ENCODE data around the gene ZNF385C.

ZNF385C gene

GRCh38 chr17:42111871-42112551 is 13.7 kb upstream of the ZNF385C start:
- Histone ChIP-seq H3K4me1 (ENCODE audit: control insufficient read depth, insufficient read depth, low read length) (peaks cover 20% of the 10 kb centered on the region), H3K36me3 (ENCODE audit: control insufficient read depth, insufficient read depth, low read length) (no peaks in the 10 kb centered on the region), H3K9ac (ENCODE audit: low read length) (peak overlapping the region; percentile 85), H3K27me3 (ENCODE audit: control insufficient read depth, insufficient read depth, low read length) (no peaks in the 10 kb centered on the region), H3K9me3 (ENCODE audit: control insufficient read depth, low read length) (no peaks in the 10 kb centered on the region), H3K4me3 (ENCODE audit: low read length) (peak overlapping the region; percentile 61)

GRCh38 chr17:42111265-42111636 is 13.0 kb upstream of the ZNF385C start:
- peak overlapping the region; percentile 85 for H3K9ac ChIP-seq (ENCODE audit: low read length)
- peaks cover 20% of the 10 kb centered on the region for H3K4me1 ChIP-seq (ENCODE audit: control insufficient read depth, insufficient read depth, low read length)
- H3K36me3 ChIP-seq (ENCODE audit: control insufficient read depth, insufficient read depth, low read length) = no peaks in the 10 kb centered on the region
- peak overlapping the region; percentile 61 for H3K4me3 ChIP-seq (ENCODE audit: low read length)
- no peaks in the 10 kb centered on the region for H3K27me3 ChIP-seq (ENCODE audit: control insufficient read depth, insufficient read depth, low read length)
- no peaks in the 10 kb centered on the region for H3K9me3 ChIP-seq (ENCODE audit: control insufficient read depth, low read length)

GRCh38 chr17:42110301-42111264 is 12.3 kb upstream of the ZNF385C start:
- Histone ChIP-seq H3K9ac (ENCODE audit: low read length) (no peak overlapping the region), H3K4me3 (ENCODE audit: low read length) (no peak overlapping the region), H3K27me3 (ENCODE audit: control insufficient read depth, insufficient read depth, low read length) (no peaks in the 10 kb centered on the region), H3K36me3 (ENCODE audit: control insufficient read depth, insufficient read depth, low read length) (no peaks in the 10 kb centered on the region), H3K9me3 (ENCODE audit: control insufficient read depth, low read length) (no peaks in the 10 kb centered on the region), H3K4me1 (ENCODE audit: control insufficient read depth, insufficient read depth, low read length) (peaks cover 20% of the 10 kb centered on the region)

DNA sequence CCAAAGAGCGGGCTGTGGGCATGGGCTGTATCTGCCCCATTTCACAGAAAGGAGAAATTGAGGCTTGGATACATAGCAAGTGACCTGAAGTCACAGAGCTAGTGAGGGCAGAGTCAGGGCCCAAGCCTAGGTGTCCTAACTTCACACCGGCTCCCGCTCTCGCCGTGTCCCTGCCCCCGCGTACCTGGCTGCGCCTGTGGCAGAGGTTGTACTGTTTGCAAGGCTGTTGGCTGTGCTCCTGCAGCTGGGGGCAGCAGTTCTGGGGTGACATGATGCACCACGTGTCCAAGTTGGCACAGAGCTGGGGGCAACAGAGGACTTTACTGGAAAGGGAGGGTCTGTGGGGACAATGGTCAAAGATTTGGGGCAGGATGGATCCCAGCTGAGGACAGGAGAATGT is 10.8 kb upstream of the ZNF385C start:
- peaks cover 20% of the 10 kb centered on the region for H3K4me1 ChIP-seq (ENCODE audit: control insufficient read depth, insufficient read depth, low read length)
- H3K36me3 ChIP-seq (ENCODE audit: control insufficient read depth, insufficient read depth, low read length) = no peaks in the 10 kb centered on the region
- no peak overlapping the region for H3K4me3 ChIP-seq (ENCODE audit: low read length)
- H3K27me3 ChIP-seq (ENCODE audit: control insufficient read depth, insufficient read depth, low read length) = no peaks in the 10 kb centered on the region
- H3K9ac ChIP-seq (ENCODE audit: low read length) = no peak overlapping the region
- no peaks in the 10 kb centered on the region for H3K9me3 ChIP-seq (ENCODE audit: control insufficient read depth, low read length)

DNA sequence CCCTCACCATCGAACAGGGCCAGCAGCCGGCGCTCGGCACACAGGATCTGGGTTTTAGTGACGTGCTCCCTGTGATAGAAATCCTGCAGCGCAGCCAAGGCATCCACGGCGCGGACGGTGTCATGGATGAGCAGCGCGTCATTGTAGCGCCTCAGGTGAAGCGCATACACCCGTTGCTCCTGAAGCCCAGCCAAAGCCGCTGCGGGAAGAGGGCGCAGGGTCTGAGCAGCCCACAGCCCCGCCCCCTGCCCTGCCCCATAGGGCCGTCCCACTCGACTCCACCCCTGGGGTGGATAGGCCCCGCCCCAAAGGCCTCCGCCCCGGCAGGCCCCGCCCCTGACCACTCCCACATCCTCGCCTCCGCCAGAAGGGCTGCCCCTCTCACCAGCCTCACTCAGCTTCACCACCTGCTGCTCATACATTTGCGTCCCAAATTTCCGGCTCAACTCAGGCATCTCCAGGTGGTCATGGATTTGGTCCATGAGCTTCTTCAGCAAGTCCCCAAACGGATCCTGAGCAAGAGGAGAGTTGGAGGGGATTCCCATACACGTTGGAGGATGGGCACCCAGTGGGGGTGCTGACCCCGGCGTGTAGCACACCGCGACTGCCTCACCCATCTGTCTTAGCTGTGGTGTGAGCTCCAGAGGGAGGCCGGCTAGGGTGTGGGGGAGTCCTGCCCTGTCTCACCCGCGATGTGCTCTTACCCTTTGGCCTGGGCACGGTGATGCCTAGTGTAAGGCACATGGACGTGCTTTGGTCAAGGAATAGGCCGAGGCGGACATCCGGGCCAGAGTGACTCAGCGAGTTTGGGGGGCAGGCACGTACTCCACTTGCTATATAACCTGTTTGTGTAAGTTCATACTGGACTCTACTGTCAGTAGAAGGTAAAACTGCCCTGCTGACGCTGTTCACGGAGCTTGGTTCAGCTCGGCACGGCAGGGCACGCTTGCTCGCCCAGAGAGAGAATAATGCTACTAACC is 9.6 kb upstream of the ZNF385C start:
- Histone ChIP-seq H3K9ac (ENCODE audit: low read length) (no peak overlapping the region), H3K36me3 (ENCODE audit: control insufficient read depth, insufficient read depth, low read length) (no peaks in the 10 kb centered on the region), H3K9me3 (ENCODE audit: control insufficient read depth, low read length) (no peaks in the 10 kb centered on the region), H3K4me1 (ENCODE audit: control insufficient read depth, insufficient read depth, low read length) (peaks cover 14% of the 10 kb centered on the region), H3K4me3 (ENCODE audit: low read length) (no peak overlapping the region), H3K27me3 (ENCODE audit: control insufficient read depth, insufficient read depth, low read length) (no peaks in the 10 kb centered on the region)

- peaks cover 10% of the 10 kb centered on the region for H3K4me1 ChIP-seq (ENCODE audit: control insufficient read depth, insufficient read depth, low read length)
- H3K9me3 ChIP-seq (ENCODE audit: control insufficient read depth, low read length) = no peaks in the 10 kb centered on the region
- H3K27me3 ChIP-seq (ENCODE audit: control insufficient read depth, insufficient read depth, low read length) = no peaks in the 10 kb centered on the region
- no peak overlapping the region for H3K9ac ChIP-seq (ENCODE audit: low read length)
- H3K36me3 ChIP-seq (ENCODE audit: control insufficient read depth, insufficient read depth, low read length) = no peaks in the 10 kb centered on the region
- no peak overlapping the region for H3K4me3 ChIP-seq (ENCODE audit: low read length)
Measured at GRCh38 chr17:42107124-42107523, 8.9 kb upstream of the ZNF385C start.

- Histone ChIP-seq H3K4me1 (ENCODE audit: control insufficient read depth, insufficient read depth, low read length) (peaks cover 6% of the 10 kb centered on the region), H3K9me3 (ENCODE audit: control insufficient read depth, low read length) (no peaks in the 10 kb centered on the region), H3K4me3 (ENCODE audit: low read length) (no peak overlapping the region), H3K27me3 (ENCODE audit: control insufficient read depth, insufficient read depth, low read length) (no peaks in the 10 kb centered on the region), H3K36me3 (ENCODE audit: control insufficient read depth, insufficient read depth, low read length) (no peaks in the 10 kb centered on the region), H3K9ac (ENCODE audit: low read length) (no peak overlapping the region)
Measured at GRCh38 chr17:42106009-42106408, 7.7 kb upstream of the ZNF385C start.

- Histone ChIP-seq H3K4me3 (ENCODE audit: low read length) (no peak overlapping the region), H3K9me3 (ENCODE audit: control insufficient read depth, low read length) (no peaks in the 10 kb centered on the region), H3K27me3 (ENCODE audit: control insufficient read depth, insufficient read depth, low read length) (no peaks in the 10 kb centered on the region), H3K36me3 (ENCODE audit: control insufficient read depth, insufficient read depth, low read length) (no peaks in the 10 kb centered on the region), H3K9ac (ENCODE audit: low read length) (no peak overlapping the region), H3K4me1 (ENCODE audit: control insufficient read depth, insufficient read depth, low read length) (peaks cover 6% of the 10 kb centered on the region)
Measured at GRCh38 chr17:42104264-42104663, 6.0 kb upstream of the ZNF385C start.

GRCh38 chr17:42103221-42103954 is 5.1 kb upstream of the ZNF385C start:
- H3K9me3 ChIP-seq (ENCODE audit: control insufficient read depth, low read length) = no peaks in the 10 kb centered on the region
- no peak overlapping the region for H3K4me3 ChIP-seq (ENCODE audit: low read length)
- no peak overlapping the region for H3K9ac ChIP-seq (ENCODE audit: low read length)
- H3K4me1 ChIP-seq (ENCODE audit: control insufficient read depth, insufficient read depth, low read length) = peaks cover 6% of the 10 kb centered on the region
- no peaks in the 10 kb centered on the region for H3K27me3 ChIP-seq (ENCODE audit: control insufficient read depth, insufficient read depth, low read length)
- no peaks in the 10 kb centered on the region for H3K36me3 ChIP-seq (ENCODE audit: control insufficient read depth, insufficient read depth, low read length)

DNA sequence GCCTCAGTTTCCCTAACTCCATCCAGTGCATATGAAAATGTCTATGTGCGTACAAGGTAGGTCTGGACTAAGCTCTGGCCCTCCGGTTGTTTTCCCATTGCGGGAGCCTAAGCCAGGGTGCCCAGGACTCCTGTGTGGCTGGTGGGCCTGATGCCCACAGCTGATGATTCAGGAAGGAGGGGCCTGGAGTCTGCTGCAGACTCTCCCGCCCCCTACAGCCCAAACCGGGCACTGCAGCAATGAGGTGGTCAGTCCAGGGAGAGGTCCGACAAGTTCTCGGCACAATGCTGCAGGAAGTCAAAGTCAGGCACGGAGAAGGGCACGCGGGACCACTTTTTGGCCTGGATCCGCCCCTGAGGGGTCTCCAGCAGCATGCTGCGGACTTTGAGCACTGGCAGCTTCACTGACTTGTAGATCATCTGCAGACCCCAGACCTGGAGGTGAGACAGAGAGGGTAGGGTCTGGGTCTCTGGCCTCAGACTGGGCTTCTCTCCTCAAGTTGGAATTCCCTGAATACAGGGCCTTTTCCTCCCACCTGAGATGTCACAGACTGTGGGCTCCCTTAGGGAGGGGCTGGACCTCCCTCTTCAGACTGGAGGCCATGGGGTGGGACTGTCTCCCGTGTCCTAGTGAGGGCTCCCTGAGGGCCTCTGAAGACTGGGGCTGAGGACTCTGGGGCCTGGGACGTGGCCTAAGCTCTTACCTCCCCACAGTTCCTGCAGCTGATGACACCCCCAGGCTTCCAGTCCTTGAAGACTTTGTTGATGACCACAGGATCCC is 3.4 kb upstream of the ZNF385C start:
- H3K4me1 ChIP-seq (ENCODE audit: control insufficient read depth, insufficient read depth, low read length) = peaks cover 14% of the 10 kb centered on the region
- no peak overlapping the region for H3K4me3 ChIP-seq (ENCODE audit: low read length)
- no peak overlapping the region for H3K9ac ChIP-seq (ENCODE audit: low read length)

More for the DNA sequence above, 3.4 kb upstream of the ZNF385C start:
- Histone ChIP-seq H3K9me3 (ENCODE audit: control insufficient read depth, low read length) (no peaks in the 10 kb centered on the region), H3K36me3 (ENCODE audit: control insufficient read depth, insufficient read depth, low read length) (no peaks in the 10 kb centered on the region), H3K27me3 (ENCODE audit: control insufficient read depth, insufficient read depth, low read length) (peaks cover 16% of the 10 kb centered on the region)
